ENCODE data around the gene THY1.
"Not testable (repeated sequence)": the region's sequence is repeated elsewhere in the genome, so short reads cannot be mapped to it uniquely, and the experiment has no call there.

Gene THY1

DNA sequence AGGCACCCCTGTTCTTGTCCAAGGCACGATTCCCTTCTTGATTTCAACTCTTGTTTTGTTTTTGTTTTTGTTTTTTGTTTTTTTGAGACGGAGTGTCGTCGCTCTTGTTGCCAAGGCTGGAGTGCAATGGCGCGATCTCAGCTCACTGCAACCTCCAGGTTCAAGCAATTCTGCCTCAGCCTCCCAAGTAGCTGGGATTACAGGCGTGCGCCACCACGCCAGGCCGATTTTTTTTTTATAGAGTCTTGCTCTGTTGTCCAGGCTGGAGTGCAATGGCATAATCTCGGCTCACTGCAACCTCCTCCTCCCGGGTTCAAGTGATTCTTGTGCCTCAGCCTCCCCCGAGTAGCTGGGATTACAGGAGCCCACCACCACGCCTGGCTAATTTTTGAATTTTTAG is 40.5 kb downstream of the THY1 start:
- DNase-seq (ENCODE audit: low spot score) = not testable (repeated sequence)

- no peak for DNase-seq (ENCODE audit: low spot score)
Measured at GRCh38 chr11:119382101-119382500, 40.9 kb downstream of the THY1 start.

GRCh38 chr11:119381181-119381988 is 41.6 kb downstream of the THY1 start, which contains the start of gene USP2:
Gene USP2 (minus strand): TSS chr11:119381690. CDS start chr11:119373480, 8,210 bp downstream.
- peak; percentile 89 for DNase-seq (ENCODE audit: low spot score)

- no peak for DNase-seq (ENCODE audit: low spot score)
Measured at GRCh38 chr11:119380827-119381180, 42.2 kb downstream of the THY1 start.

DNA sequence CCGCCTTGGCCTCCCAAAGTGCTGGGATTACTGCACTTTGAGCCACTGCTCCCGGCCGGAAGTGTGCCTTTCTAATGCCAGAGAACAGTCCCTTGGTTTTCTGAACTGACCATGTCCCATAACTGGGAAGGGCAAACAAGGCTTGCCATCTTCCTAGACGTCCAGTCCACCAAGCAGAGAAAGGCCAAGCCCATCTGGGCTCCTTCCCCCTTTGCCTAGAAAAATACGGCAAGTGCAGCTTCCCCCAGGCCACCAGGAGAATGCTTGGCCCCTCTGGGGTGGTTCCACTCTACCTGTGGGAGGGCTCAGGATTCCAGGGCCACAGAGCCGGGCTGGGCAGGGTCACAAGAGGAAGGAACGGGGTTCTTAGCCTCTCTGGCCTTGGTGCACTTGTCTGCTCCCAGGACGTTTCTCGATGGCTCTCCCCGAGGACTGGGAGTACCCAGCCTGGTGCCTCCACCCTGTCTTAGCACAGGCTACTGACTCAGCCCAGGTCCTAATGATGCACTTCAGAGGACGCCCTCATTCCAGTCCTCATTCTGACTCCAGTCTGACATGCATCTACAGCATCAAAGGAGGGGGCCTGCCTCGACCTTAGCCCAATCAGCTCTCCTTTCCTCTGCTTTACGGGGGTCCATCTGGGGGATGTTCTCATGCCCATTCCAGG is 42.7 kb downstream of the THY1 start:
- DNase-seq (ENCODE audit: low spot score) = no peak

DNA sequence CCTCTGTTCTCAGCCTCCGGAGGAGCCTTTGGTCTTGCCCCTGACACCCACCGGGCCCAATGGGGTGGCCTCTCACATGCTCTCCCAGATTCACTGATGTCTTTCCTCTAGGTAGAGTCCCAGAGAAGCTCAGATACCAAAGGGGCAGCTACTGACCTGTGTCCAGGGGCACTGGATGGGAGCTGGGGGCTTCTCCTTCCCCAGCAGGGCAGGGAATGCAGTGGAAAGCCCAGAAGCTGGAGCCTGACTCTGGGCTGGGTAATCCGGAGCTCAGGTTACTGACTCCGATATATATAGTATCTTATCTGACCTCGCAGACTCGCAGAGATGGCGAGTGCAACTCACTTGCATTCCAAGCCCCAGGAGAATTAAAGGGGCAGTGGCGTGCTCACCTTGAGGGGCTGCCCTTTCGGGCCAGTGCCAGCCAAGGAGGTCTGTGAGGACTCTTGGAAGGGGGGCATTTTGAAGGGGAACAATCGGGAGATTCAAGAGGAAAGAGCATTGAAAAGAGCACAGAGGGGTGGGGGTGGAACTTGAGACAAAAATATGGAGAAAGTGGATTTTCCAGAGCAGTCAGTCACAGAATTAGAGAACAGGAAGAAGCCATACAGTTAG is 44.0 kb downstream of the THY1 start:
- no peak for DNase-seq (ENCODE audit: low spot score)

- DNase-seq (ENCODE audit: low spot score) = no peak
Measured at GRCh38 chr11:119377961-119378667, 44.9 kb downstream of the THY1 start.

DNA sequence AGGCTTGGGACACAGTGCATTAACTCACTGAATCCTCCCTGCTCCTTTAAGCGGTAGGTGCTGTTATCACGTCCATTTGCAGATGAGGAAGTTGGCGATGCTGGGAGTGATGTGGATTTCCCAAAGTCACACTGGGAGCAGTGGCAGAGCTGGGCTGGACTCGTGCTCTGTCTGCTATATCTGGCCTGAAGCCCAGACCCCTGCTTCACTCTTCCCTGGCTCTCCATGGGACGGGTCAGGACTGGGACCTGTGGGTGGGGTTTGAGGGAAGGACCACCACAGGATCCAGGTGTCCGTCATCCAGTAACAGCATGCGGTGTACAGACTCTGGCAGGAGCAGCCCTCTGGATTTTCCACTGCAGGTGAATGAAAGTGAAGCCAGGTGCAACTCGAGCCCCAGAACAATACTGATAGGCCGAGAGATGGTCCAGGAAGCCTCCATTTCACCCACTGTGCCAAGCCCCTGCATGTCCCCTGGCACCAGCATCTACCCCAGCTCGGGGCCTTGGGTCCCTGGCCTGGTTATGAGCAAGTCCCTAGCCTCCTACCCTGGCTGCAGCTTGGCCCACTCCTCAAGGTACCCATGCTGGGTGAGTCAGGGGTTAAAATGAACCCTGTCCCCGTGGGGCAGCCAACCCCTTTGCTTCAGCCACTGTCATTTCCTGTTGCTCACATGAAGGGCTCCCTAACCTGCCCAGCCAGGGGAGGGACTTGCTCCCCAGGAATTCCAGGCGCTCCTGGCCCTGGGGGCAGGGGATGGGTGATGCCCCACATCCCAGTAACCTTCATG is 45.7 kb downstream of the THY1 start:
- DNase-seq (ENCODE audit: low spot score) = no peak

GRCh38 chr11:119376197-119376847 is 46.6 kb downstream of the THY1 start:
- DNase-seq (ENCODE audit: low spot score) = no peak

DNA sequence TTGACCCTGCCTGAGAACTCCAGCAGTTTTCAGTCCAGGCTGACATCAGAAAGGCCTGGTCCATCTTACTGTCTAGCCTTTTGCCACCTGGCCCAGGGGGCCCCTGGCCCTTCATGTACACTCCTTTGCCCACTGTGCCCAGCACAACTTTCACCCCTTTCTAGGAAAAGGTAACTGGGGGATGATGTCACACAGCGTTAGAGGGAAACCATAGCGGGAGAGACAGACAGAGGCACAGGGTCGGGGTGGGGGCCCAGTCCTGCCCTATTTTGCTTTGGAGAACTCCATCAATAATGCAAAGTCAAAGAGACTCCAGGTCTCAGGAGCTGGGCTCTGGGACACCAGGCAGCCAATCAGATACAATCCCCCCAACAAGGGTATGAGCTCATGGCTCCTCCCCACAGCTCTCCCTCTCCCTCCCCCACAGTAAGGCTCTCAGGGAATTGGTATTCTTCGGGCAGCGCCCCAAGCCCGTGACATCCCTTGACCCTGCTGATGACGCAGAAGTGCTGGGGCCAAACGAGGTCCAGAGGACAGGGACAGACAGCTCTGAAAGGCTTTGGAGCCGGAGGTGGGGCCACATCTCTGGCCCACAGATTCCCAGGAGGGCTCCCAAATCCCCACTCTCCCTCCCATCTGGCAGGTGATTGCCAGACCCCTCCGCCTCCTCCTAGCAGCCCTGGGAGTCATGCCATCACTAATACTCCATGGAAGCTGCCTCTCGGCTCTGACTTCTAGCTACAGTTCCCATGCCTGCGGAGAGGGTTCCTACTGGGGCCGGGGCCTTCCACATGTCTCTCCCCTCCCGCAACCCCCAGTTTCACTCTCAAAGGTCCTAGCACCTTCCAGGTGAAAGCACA is 47.4 kb downstream of the THY1 start:
- no peak for DNase-seq (ENCODE audit: low spot score)

DNA sequence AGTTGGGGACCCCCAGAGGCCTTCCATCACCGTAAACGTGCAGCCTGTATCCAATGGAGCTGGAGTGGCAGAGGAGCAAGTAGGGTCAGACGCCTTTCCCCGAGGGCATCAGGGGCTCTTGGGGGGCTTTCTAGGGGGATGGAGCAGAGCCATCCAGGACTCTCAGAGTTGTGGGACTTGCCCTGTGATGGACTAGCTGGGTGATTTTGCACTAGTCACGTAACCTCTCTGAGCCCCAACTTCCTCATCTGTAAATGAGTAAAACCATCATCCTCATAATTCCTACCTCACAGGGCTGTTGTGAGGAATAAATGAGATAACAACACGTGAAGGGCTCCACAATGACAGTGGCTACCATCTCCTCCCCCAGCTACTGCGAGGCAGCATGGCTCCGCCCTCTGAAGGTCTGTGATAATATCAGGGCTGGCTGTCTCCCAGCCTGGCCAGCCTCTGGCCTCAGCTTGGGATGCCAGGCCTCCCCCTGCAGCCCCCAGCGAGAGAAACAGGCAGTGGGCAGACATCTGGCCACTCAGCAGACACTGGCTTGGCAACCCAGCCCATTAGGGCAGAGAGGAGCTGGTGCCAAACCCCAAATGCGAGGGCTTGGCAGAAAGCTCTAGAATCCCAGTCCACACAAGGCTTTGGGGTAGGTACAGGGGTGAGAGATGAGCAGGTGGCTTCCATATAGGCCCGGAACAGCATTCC is 48.2 kb downstream of the THY1 start:
- no peak for DNase-seq (ENCODE audit: low spot score)

- peak; percentile 65 for DNase-seq (ENCODE audit: low spot score)
Measured at GRCh38 chr11:119373921-119374631, 48.9 kb downstream of the THY1 start.

DNA sequence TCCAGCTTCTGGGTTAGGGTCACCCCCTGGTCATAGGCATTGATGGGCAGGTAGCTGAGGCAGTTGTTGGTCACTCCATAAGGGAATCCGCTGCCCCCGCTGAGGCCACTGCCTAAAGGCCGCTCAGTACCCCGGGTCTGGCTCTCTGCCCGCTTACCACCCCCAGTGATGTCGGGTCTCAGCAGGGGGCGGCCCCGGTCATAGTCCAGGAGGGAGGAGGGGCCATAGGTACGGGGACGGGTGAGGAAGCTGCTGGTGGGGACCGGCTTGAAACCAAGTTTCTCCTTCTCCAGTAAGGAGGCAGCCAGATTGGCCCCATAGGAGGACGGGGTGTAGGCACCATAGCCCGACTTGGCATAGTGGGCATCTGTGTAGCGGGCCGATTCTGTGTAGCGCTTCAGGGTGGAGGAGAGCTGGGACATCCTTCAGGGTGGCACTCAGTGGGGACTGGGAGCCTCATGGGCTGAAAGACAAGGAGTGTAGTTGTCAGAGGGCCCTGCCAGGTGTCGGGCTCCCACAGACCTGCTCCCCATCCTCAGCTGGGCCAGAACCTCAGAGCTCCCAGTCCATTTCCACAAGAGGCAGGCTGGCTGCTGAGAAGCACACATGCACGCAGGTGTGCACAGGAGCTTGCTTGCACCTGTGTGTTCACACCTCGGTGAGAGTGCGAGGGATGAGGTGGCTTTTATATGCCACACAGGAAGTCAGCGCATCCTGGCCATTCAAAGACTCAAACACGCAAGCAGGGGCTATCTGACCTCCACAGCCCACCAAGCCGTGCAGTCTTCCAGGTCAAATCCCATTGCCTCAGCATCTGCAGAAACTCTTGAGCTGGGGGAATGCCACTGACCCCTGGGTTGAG is 49.7 kb downstream of the THY1 start:
- DNase-seq (ENCODE audit: low spot score) = no peak

DNA sequence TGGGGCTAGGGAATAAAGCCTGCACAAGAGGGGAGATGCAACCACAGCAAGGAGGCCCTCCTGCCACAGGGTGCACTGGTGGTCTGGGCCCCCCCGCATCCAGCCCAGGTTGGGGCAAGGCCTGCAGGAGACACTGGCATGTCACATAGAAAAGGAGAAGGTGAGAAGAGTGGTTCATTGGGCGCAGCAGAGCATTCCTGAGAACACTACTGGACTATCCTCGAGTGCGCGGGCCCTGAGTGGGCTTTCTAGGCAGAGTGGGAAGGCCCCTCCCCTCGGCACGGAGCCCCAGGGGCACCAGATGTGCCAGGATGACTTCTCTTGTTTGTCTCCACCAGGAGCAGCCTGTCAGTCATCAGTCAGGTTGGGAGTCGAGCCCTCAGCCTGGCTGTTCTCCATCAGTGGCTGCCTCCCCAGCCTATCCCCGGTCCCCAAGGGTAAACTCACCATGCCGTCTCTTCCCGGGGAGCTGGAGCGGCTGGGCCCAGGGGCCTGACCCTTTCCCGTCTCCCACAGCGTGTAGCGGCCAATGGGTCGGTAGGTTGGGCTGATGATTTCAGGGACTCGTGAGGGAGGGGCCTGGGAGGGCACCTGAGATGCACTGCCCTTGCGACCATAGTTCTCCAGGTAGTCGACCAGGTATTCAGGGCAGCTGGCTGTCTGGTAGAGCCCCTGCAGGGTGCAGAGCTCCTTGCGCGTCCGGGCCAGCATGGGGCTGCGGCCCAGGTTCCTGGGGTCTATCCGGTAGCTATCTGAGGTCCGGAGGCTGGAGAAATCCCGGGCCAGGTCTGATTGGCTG is 50.5 kb downstream of the THY1 start:
- DNase-seq (ENCODE audit: low spot score) = no peak

- DNase-seq (ENCODE audit: low spot score) = no peak
Measured at GRCh38 chr11:119371778-119372182, 51.2 kb downstream of the THY1 start.

DNA sequence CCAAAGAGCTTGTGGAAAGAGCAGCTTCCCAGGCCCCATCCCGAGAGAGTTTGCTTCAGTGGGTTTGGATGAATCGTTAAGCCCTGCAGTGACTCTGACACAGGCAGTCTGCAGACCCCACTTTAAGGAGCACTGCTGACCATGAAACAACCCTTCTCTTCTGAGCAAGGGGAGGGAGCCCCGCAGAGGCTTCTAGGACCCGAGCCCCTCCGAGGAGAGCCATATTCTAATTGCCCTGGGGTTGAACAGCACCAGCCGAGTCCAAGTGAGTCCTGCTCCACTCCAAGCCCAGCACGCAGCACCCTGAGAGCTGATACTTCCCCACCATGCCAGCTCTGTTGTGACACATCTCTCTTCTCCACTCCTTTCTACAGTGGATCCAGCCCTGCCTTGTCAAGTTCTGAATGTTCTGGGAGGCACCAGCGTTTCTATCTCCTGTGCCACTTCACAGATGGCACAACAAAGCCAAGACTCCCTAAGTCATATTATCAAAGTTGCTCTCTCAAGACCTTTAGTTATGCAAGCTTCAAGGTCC is 51.8 kb downstream of the THY1 start:
- DNase-seq (ENCODE audit: low spot score) = no peak

Measured in kidney capillary endothelial cell (primary cell).